Measurements from ENCODE around the gene PLB1.

Gene PLB1

DNA sequence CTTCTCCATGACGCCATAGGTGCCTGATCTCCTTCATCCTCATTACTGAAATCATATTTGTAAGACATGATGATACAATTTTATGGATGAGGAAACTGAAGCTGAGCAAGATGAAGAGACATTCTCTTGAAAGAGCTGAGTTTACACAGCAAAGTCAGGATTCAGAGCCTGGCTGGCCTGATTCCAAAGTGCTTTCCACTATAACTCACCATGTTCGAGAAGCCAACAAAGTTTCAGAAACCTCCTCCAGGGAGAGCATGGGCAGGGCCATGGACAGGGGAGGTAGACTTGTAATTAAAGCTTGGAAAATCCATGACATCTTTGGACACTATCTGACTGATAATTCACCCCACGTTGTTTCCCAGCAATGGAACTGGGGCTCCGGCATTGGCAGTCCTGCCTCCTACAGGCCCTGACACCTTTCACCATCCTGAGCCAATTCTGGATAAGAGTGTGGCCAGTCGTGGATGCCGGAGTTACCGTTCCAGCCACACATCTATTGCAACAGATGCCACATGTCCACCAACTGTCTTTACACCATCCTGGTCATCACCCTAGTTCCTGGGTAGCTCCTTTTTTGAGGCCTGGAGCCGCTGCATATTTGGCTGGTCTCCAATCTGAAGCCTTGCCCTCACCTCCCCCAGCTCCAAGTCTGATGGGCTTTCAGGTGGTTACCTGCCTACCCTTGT is 170.8 kb downstream of the PLB1 start:
- TF ChIP-seq POLR2AphosphoS5 (IDR thresholded peaks at IDR 0.05; ENCODE audit: low read depth, low read length) (no peak), SPI1 (IDR thresholded peaks at IDR 0.05; ENCODE audit: low read depth, low read length) (no peak), POLR2A (IDR thresholded peaks at IDR 0.05; ENCODE audit: low read depth, low read length) (no peak), TAF1 (IDR thresholded peaks at IDR 0.05; ENCODE audit: low read depth, low read length) (no peak), POU2F2 (IDR thresholded peaks at IDR 0.05; ENCODE audit: low read depth, low read length) (no peak), PAX5 (IDR thresholded peaks at IDR 0.05; ENCODE audit: insufficient read depth, low read length, severe bottlenecking) (no peak)
- no peak for FAIRE-seq

DNA sequence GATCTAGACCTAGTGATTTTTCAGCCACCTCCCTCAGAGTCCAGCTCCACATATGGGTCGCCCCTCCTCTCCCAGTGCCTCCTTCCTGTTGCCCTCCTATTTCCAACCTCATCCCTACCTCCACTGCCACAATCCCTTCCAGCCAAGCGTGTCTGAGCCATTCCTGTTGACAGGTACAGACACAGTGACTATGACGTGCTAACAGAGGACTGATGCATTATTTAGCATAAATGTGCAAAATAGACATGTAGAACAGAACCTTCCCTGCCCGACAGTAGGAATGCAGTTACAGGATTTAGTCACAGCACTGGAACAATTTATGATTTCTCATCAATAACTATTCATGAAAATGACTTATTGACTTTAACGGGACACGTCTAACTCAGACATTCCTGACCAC is 171.4 kb downstream of the PLB1 start:
- FAIRE-seq = no peak
- DNase-seq (ENCODE audit: insufficient read length, low spot score) = no peak
- TF ChIP-seq PAX5 (IDR thresholded peaks at IDR 0.05; ENCODE audit: insufficient read depth, low read length, severe bottlenecking) (no peak), SPI1 (IDR thresholded peaks at IDR 0.05; ENCODE audit: low read depth, low read length) (no peak)

More for the DNA sequence above, 170.8 kb downstream of the PLB1 start:
- DNase-seq (ENCODE audit: insufficient read length, low spot score) = no peak

DNA sequence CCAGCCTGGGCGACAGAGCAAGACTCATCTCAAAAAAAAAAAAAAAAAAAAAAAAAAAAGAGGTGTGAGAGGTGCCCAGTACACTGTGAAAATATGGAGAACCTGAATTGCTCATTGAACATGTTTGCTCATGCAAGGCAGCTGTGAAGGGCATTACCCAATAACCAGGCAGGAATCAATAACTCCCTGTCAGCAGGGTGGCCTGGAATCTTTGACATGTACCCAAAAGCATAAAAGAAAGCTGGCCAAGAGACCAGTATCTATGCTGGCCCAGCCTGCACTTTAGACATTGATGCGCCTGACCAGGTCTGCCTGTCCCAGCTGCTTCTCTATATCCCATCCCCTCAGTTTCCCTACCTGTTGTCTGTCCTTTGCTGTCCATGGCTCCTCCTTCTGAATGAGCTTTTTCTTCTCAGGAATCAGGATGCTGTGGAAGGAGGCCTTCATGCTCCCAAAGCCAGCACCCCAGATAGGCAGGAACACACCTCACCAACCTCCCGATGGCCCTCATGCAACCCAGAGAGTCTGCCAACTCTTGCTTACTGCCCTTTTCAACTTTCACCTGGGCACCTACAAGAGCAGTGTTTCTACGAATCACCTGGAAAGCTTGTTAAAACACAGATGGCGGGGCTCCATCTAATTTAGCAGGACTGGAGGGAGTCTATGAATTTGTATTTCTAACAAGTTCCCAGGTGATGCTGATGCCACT is 172.4 kb downstream of the PLB1 start:
- DNase-seq (ENCODE audit: insufficient read length, low spot score) (no peak), FAIRE-seq (no peak)
- no peak for TF ChIP-seq POU2F2 (IDR thresholded peaks at IDR 0.05; ENCODE audit: low read depth, low read length)
- TF ChIP-seq SPI1 (IDR thresholded peaks at IDR 0.05; ENCODE audit: low read depth, low read length) = no peak
- no peak for TF ChIP-seq POLR2AphosphoS5 (IDR thresholded peaks at IDR 0.05; ENCODE audit: low read depth, low read length)
- no peak for TF ChIP-seq TAF1 (IDR thresholded peaks at IDR 0.05; ENCODE audit: low read depth, low read length)
- no peak for TF ChIP-seq PAX5 (IDR thresholded peaks at IDR 0.05; ENCODE audit: insufficient read depth, low read length, severe bottlenecking)
- TF ChIP-seq POLR2A (IDR thresholded peaks at IDR 0.05; ENCODE audit: low read depth, low read length) = no peak

GRCh38 chr2:28668880-28669279 is 173.0 kb downstream of the PLB1 start:
- no peak for DNase-seq (ENCODE audit: insufficient read length, low spot score)
- no peak for FAIRE-seq
- TF ChIP-seq PAX5 (IDR thresholded peaks at IDR 0.05; ENCODE audit: insufficient read depth, low read length, severe bottlenecking) = no peak
- TF ChIP-seq POLR2AphosphoS5 (IDR thresholded peaks at IDR 0.05; ENCODE audit: low read depth, low read length) = no peak
- TF ChIP-seq POLR2A (IDR thresholded peaks at IDR 0.05; ENCODE audit: low read depth, low read length) = no peak
- TF ChIP-seq SPI1 (IDR thresholded peaks at IDR 0.05; ENCODE audit: low read depth, low read length) = no peak
- TF ChIP-seq TAF1 (IDR thresholded peaks at IDR 0.05; ENCODE audit: low read depth, low read length) = no peak

GRCh38 chr2:28670856-28671255 is 175.0 kb downstream of the PLB1 start:
- TF ChIP-seq POLR2AphosphoS5 (IDR thresholded peaks at IDR 0.05; ENCODE audit: low read depth, low read length) = no peak
- TF ChIP-seq SPI1 (IDR thresholded peaks at IDR 0.05; ENCODE audit: low read depth, low read length) = no peak
- no peak for TF ChIP-seq POLR2A (IDR thresholded peaks at IDR 0.05; ENCODE audit: low read depth, low read length)
- no peak for TF ChIP-seq POU2F2 (IDR thresholded peaks at IDR 0.05; ENCODE audit: low read depth, low read length)
- no peak for TF ChIP-seq TAF1 (IDR thresholded peaks at IDR 0.05; ENCODE audit: low read depth, low read length)
- TF ChIP-seq PAX5 (IDR thresholded peaks at IDR 0.05; ENCODE audit: insufficient read depth, low read length, severe bottlenecking) = no peak
- no peak for DNase-seq (ENCODE audit: insufficient read length, low spot score)
- no peak for FAIRE-seq

DNA sequence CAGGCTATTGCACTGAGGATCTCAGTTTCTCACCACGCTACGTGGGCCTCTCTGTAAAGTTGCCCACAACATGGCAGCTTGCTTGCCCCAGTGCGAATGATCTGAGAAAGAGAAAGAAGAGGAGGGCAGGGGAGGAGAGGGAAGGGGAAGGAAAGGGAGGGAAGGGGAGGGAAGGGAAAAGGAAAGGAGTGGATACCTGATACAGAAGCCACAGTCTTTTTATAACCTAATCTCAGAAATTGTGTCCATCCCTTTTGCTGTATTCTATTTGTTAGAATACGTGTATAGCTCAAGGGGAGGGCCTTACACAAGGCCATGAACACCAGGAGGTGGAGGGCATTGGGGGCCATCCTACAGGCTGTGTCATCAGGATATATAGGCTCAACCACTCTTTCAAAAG is 177.5 kb downstream of the PLB1 start:
- DNase-seq (ENCODE audit: insufficient read length, low spot score) (no peak), FAIRE-seq (no peak)
- no peak for TF ChIP-seq PAX5 (IDR thresholded peaks at IDR 0.05; ENCODE audit: insufficient read depth, low read length, severe bottlenecking)
- TF ChIP-seq POU2F2 (IDR thresholded peaks at IDR 0.05; ENCODE audit: low read depth, low read length) = no peak
- TF ChIP-seq POLR2AphosphoS5 (IDR thresholded peaks at IDR 0.05; ENCODE audit: low read depth, low read length) = no peak
- no peak for TF ChIP-seq TAF1 (IDR thresholded peaks at IDR 0.05; ENCODE audit: low read depth, low read length)
- no peak for TF ChIP-seq SPI1 (IDR thresholded peaks at IDR 0.05; ENCODE audit: low read depth, low read length)
- TF ChIP-seq POLR2A (IDR thresholded peaks at IDR 0.05; ENCODE audit: low read depth, low read length) = no peak

- DNase-seq (ENCODE audit: insufficient read length, low spot score) (no peak), FAIRE-seq (no peak)
- TF ChIP-seq POU2F2 (IDR thresholded peaks at IDR 0.05; ENCODE audit: low read depth, low read length) (no peak), SPI1 (IDR thresholded peaks at IDR 0.05; ENCODE audit: low read depth, low read length) (no peak), POLR2AphosphoS5 (IDR thresholded peaks at IDR 0.05; ENCODE audit: low read depth, low read length) (no peak), TAF1 (IDR thresholded peaks at IDR 0.05; ENCODE audit: low read depth, low read length) (no peak), PAX5 (IDR thresholded peaks at IDR 0.05; ENCODE audit: insufficient read depth, low read length, severe bottlenecking) (no peak), POLR2A (IDR thresholded peaks at IDR 0.05; ENCODE audit: low read depth, low read length) (no peak)
These were observed 178.3 kb downstream of the PLB1 start for GRCh38 chr2:28674062-28674712.

DNA sequence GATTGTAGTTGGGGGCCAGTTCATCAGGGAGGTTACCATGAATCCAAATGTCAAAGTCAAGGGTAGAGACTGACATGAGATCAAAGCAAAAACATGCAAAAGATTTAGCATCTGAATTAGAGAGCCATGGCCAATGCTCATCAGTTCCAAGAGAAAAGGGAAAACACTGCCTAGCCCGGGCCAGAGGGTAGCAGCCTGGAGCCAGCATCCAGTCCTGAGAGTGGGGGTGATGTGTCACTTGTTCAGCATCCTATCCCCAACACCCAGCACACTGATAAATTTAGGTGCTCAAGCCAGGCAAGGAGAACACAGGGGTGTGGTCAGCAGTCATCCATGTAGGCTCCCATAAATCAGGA is 178.8 kb downstream of the PLB1 start:
- DNase-seq (ENCODE audit: insufficient read length, low spot score) (no peak), FAIRE-seq (peak; percentile 31)
- no peak for TF ChIP-seq POLR2A (IDR thresholded peaks at IDR 0.05; ENCODE audit: low read depth, low read length)
- TF ChIP-seq POU2F2 (IDR thresholded peaks at IDR 0.05; ENCODE audit: low read depth, low read length) = no peak
- TF ChIP-seq POLR2AphosphoS5 (IDR thresholded peaks at IDR 0.05; ENCODE audit: low read depth, low read length) = no peak
- no peak for TF ChIP-seq SPI1 (IDR thresholded peaks at IDR 0.05; ENCODE audit: low read depth, low read length)
- no peak for TF ChIP-seq TAF1 (IDR thresholded peaks at IDR 0.05; ENCODE audit: low read depth, low read length)
- TF ChIP-seq PAX5 (IDR thresholded peaks at IDR 0.05; ENCODE audit: insufficient read depth, low read length, severe bottlenecking) = no peak

- TF ChIP-seq POU2F2 (IDR thresholded peaks at IDR 0.05; ENCODE audit: low read depth, low read length) (no peak), PAX5 (IDR thresholded peaks at IDR 0.05; ENCODE audit: insufficient read depth, low read length, severe bottlenecking) (no peak), TAF1 (IDR thresholded peaks at IDR 0.05; ENCODE audit: low read depth, low read length) (no peak), POLR2AphosphoS5 (IDR thresholded peaks at IDR 0.05; ENCODE audit: low read depth, low read length) (no peak), SPI1 (IDR thresholded peaks at IDR 0.05; ENCODE audit: low read depth, low read length) (no peak), POLR2A (IDR thresholded peaks at IDR 0.05; ENCODE audit: low read depth, low read length) (no peak)
- FAIRE-seq (no peak), DNase-seq (ENCODE audit: insufficient read length, low spot score) (no peak)
These were observed 180.4 kb downstream of the PLB1 start for GRCh38 chr2:28676152-28676835.

Measured in GM12891 (cell line).